K562 (cell line): Measurements from ENCODE around the gene DHX32. TPM values are rescaled to one million over a fixed set of nuclear protein-coding genes. Genes with fewer than 3 reads are reported as not detected.
A peak's percentile ranks its signal among the peaks of the same experiment; 100 is the strongest.

Experiments
- ATAC-seq: fragments of 200-7000 bp; cut with Tn5 transposase; 3 replicates; pipeline ENCODE4 v1.9.1; 2020; ENCODE audit warnings: moderate library complexity
- BruUV-seq: library from RNA; stranded (reverse); fragments of 400-500 nt; replicated peaks from 2 replicates; lab custom pipeline; 2021; lab: Mats Ljungman, UMichigan
- CTCF ChIA-PET: fragments of 300-600 bp; formaldehyde crosslinking; extraction: SDS; loops from one replicate; lab custom pipeline; 2021; ENCODE audit warnings: low intra/inter-chr PET ratio; lab: Yijun Ruan, JAX
- POLR2A ChIA-PET: fragments of 300-600, 350-650 bp; sonication (Branson Sonifier 250); formaldehyde crosslinking; extraction: SDS; loops from one replicate; lab custom pipeline; 2021; ENCODE audit warnings: antibody characterized with exemption, inconsistent platforms; lab: Yijun Ruan, JAX
- DNase-seq, 4 experiments: peaks; one replicate each; pipeline versions ENCODE4 v3.0.0 to v3.0.0-alpha.2; 2011 to 2018; ENCODE audit warnings: low spot score in 3 of 4, mixed read lengths in 3 of 4; ENCODE audit errors: extremely low read depth in 1 of 4
- FAIRE-seq: peaks from 2 replicates; lab custom pipeline; 2011; peaks lifted over from hg19 to GRCh38; lab: Jason Lieb, UNC
- H2AFZ ChIP-seq: 2 replicates; pipeline ENCODE4 v1.6.0; 2011; ENCODE audit warnings: low read depth, low read length, control low read depth, inconsistent platforms
- H3K27ac ChIP-seq: fragments of 200-600 bp; 3 replicates; pipeline ENCODE4 v1.8.0; 2011; ENCODE audit warnings: low read depth, mild to moderate bottlenecking, control low read depth, inconsistent platforms, low read length, moderate library complexity, mixed read lengths; ENCODE audit errors: extremely low read depth
- H3K27me3 ChIP-seq, 2 experiments: fragments of 300-600 bp in 1 of 2; 2 replicates in 1 of 2; 3 replicates in 1 of 2; pipeline versions ENCODE4 v1.6.0 to v1.8.0; 2011; ENCODE audit warnings: inconsistent platforms in 2 of 2, low read length in 2 of 2, mild to moderate bottlenecking in 1 of 2, mixed read lengths in 1 of 2, moderate library complexity in 1 of 2; ENCODE audit not compliant: control insufficient read depth in 2 of 2, insufficient read depth in 2 of 2
- H3K36me3 ChIP-seq: fragments of 300-600 bp; 3 replicates; pipeline ENCODE4 v1.8.0; 2011; ENCODE audit warnings: mild to moderate bottlenecking, low read length, inconsistent platforms; ENCODE audit not compliant: control insufficient read depth, insufficient read depth
- H3K4me1 ChIP-seq, 2 experiments: fragments of 200-600 bp in 1 of 2; replicated peaks in 1 of 2; 2 replicates in 1 of 2; 3 replicates in 1 of 2; pipeline versions ENCODE4 v1.5.1 to v1.8.0; 2011; ENCODE audit warnings: inconsistent platforms in 2 of 2, low read length in 2 of 2, mild to moderate bottlenecking in 1 of 2, mixed read lengths in 1 of 2, moderate library complexity in 1 of 2; ENCODE audit not compliant: control insufficient read depth in 2 of 2, insufficient read depth in 2 of 2
- H3K4me2 ChIP-seq: 2 replicates; pipeline ENCODE4 v1.6.1; 2011; ENCODE audit warnings: low read length, control low read depth, inconsistent platforms, mixed read lengths; ENCODE audit not compliant: insufficient read depth
- H3K4me3 ChIP-seq: fragments of 200-600 bp; sonication (generic), shearing (Covaris generic); 2 replicates; pipeline ENCODE4 v1.5.1; 2016; ENCODE audit warnings: control low read depth, inconsistent platforms
- H3K79me2 ChIP-seq: fragments of 200-600 bp; 3 replicates; pipeline ENCODE4 v1.8.0; 2011; ENCODE audit warnings: low read length, inconsistent platforms; ENCODE audit not compliant: control insufficient read depth, insufficient read depth
- H3K9ac ChIP-seq, 2 experiments: 2 replicates each; pipeline versions ENCODE4 v1.6.0 to v1.6.1; 2011; ENCODE audit warnings: low read depth in 2 of 2, low read length in 2 of 2, control low read depth in 1 of 2, inconsistent platforms in 1 of 2, mild to moderate bottlenecking in 1 of 2, mixed read lengths in 1 of 2; ENCODE audit not compliant: insufficient read depth in 1 of 2
- H3K9me1 ChIP-seq: one replicate; pipeline ENCODE4 v1.6.0; 2011; ENCODE audit warnings: inconsistent platforms, mild to moderate bottlenecking, low read length, moderate library complexity; ENCODE audit not compliant: control insufficient read depth, insufficient read depth
- H3K9me3 ChIP-seq: replicated peaks from 2 replicates; pipeline ENCODE4 v1.5.1; 2011; ENCODE audit warnings: low read depth, low read length, inconsistent platforms; ENCODE audit not compliant: control insufficient read depth, insufficient read depth
- H4K20me1 ChIP-seq: replicated peaks from 2 replicates; pipeline ENCODE4 v1.6.1; 2011; ENCODE audit warnings: low read length, inconsistent platforms, mixed read lengths; ENCODE audit not compliant: control insufficient read depth, insufficient read depth
- GATAD2A ChIP-seq: fragments of 450-650 bp; IDR thresholded peaks from 2 replicates; pipeline ENCODE4 v1.6.1; 2017
- HEY1 ChIP-seq: fragments of 250-450 bp; sonication (Bioruptor Pico); IDR thresholded peaks from 2 replicates; pipeline ENCODE4 v1.5.0; 2020; ENCODE audit warnings: mild to moderate bottlenecking, moderate library complexity, borderline replicate concordance
- KLF10 ChIP-seq: fragments of 250-450 bp; sonication (Bioruptor Pico); IDR thresholded peaks from 2 replicates; pipeline ENCODE4 v1.6.1; 2021; ENCODE audit warnings: matching md5 sums
- MAFG ChIP-seq: fragments of 450-650 bp; conservative IDR thresholded peaks from 2 replicates; pipeline ENCODE4 v1.6.1; 2016; ENCODE audit warnings: missing genetic modification characterization, missing compliant biosample characterization
- NFRKB ChIP-seq: fragments of 450-650 bp; IDR thresholded peaks from 2 replicates; pipeline ENCODE4 v1.6.1; 2016; ENCODE audit warnings: low read depth
- PML ChIP-seq: IDR thresholded peaks from 2 replicates; pipeline ENCODE4 v1.6.1; 2012; ENCODE audit warnings: low read length, inconsistent platforms
- PPARD ChIP-seq: fragments of 250-450 bp; sonication (Bioruptor Pico); IDR thresholded peaks from 2 replicates; pipeline ENCODE4 v1.8.0; 2022; ENCODE audit warnings: inconsistent platforms, mild to moderate bottlenecking, moderate library complexity
- RFX7 ChIP-seq: fragments of 250-450 bp; sonication (Bioruptor Pico); IDR thresholded peaks from 2 replicates; pipeline ENCODE4 v1.5.1; 2021; ENCODE audit warnings: mild to moderate bottlenecking
- SFPQ ChIP-seq: fragments of 200-400 bp; formaldehyde crosslinking; IDR thresholded peaks from 2 replicates; pipeline ENCODE4 v1.6.1; 2017; ENCODE audit warnings: mild to moderate bottlenecking, low read depth, low read length, moderate library complexity
- YY1 ChIP-seq, 3 experiments: IDR thresholded peaks; 2 replicates each; pipeline ENCODE4 v1.6.1; 2011; ENCODE audit warnings: low read length in 2 of 3, mild to moderate bottlenecking in 2 of 3, moderate library complexity in 2 of 3, borderline replicate concordance in 1 of 3, control low read depth in 1 of 3, low read depth in 1 of 3; ENCODE audit not compliant: insufficient read depth in 3 of 3, insufficient replicate concordance in 2 of 3, control insufficient read depth in 1 of 3, insufficient read length in 1 of 3; ENCODE audit errors: extremely low read depth in 1 of 3
- ZBED1 ChIP-seq: IDR thresholded peaks from 2 replicates; pipeline ENCODE4 v1.6.1; 2014
- ZBTB17 ChIP-seq: fragments of 450-650 bp; formaldehyde crosslinking; IDR thresholded peaks from 2 replicates; pipeline ENCODE4 v1.4.0; 2020; ENCODE audit warnings: mild to moderate bottlenecking
- ZNF347 ChIP-seq: fragments of 450-650 bp; formaldehyde crosslinking; IDR thresholded peaks from 2 replicates; pipeline ENCODE4 v1.4.0; 2020; ENCODE audit warnings: low read depth, mild to moderate bottlenecking, moderate library complexity
- ZNF512 ChIP-seq: IDR thresholded peaks from 2 replicates; pipeline ENCODE4 v1.6.1; 2016; ENCODE audit warnings: missing genetic modification characterization, missing compliant biosample characterization
- ZNF589 ChIP-seq: fragments of 200-800 bp; sonication (Bioruptor generic); IDR thresholded peaks from 2 replicates; pipeline ENCODE4 v1.6.1; 2016; ENCODE audit warnings: low read depth, missing genetic modification characterization, missing compliant biosample characterization
- WGBS: fragments of 100-300 bp; shearing (Covaris generic); methylation state at CpG from one replicate; pipeline ENCODE4 v1.1.6; 2016; ENCODE audit warnings: low coverage, mixed read lengths; ENCODE audit not compliant: insufficient coverage; ENCODE audit errors: missing lambda C conversion rate; 5-methylcytosine and 5-hydroxymethylcytosine counted together
- in situ Hi-C: fragments of 300-500 bp; cut with MboI; formaldehyde crosslinking; loops from 4 replicates; pipeline ENCODE4 v1.15.0; 2018; ENCODE audit warnings: inconsistent platforms, mixed read lengths
- intact Hi-C: fragments of 100-400 bp; cut with micrococcal nuclease; formaldehyde crosslinking; loops from 2 replicates; pipeline ENCODE4 v1.14.2; 2022
- polyA plus RNA-seq, 8 experiments: library from polyadenylated mRNA; depleted of rRNA in 4 of 8; stranded (reverse) in 5 of 8; unstranded in 3 of 8; fragments of >200 nt; fragmentation: Nextera tagmentation in 2 of 8; fragmentation: Illumina TruSeq in 1 of 8; extraction: Ambion mirVana in 2 of 8; extraction: Trizol in 1 of 8; gene quantifications; 2 replicates each; pipeline versions ENCODE4 v1.2.1 to v1.2.3, GENCODE V29; 2011 to 2014; ENCODE audit warnings: inconsistent platforms in 1 of 8, missing spikeins in 1 of 8
- total RNA-seq, 7 experiments: library from RNA; depleted of rRNA in 6 of 7; stranded (reverse); fragments of >200 nt in 6 of 7; fragmentation: Illumina TruSeq in 2 of 7; extraction: Trizol in 2 of 7; gene quantifications; 2 replicates each; pipeline versions ENCODE4 v1.2.1 to v1.2.3, GENCODE V29; 2011 to 2021; ENCODE audit warnings: low replicate concordance in 1 of 7
- TF ChIP-seq, protein P1 (sequence below): fragments of 150-350 bp; IDR thresholded peaks from 2 replicates; pipeline ENCODE4 v1.6.1; 2014; ENCODE audit warnings: low read depth, mild to moderate bottlenecking, low read length, borderline replicate concordance

DHX32 gene
- total and polyA plus RNA-seq, 9 of the 15 experiments (the other 6 are each of a cell fraction or from before 2014, with no cell fraction given), result 5.8 to 23.5 (median 17.5) TPM

GRCh38 chr10:125815764-125816163 lies 65.3 kb downstream of the DHX32 start:
- Histone ChIP-seq H3K36me3 (peaks cover 28% of the 10 kb centered on the region), H3K4me2 (peak overlapping the region; percentile 86), H3K4me1 (peaks cover 0 to 37% of the 10 kb centered on the region in 2 experiments; a peak in 4 of 5 replicates), H4K20me1 (no peaks in the 10 kb centered on the region), H3K27ac (peak overlapping the region; percentile 89), H3K9me1 (no peaks in the 10 kb centered on the region), H2AFZ (peak overlapping the region; percentile 47; the same call in 1 of the 2 replicates), H3K79me2 (peaks cover 46% of the 10 kb centered on the region), H3K27me3 (no peaks in the 10 kb centered on the region), H3K9me3 (no peaks in the 10 kb centered on the region), H3K4me3 (peak overlapping the region; percentile 36), H3K9ac (peak overlapping the region; percentile 75 to 84; a peak in 3 of 4 replicates)
- ATAC-seq (peak; percentile 60), FAIRE-seq (peak; percentile 74), DNase-seq (peak; percentile 25 to 58 (median 34))
- in situ Hi-C loops, result no loop called here
- no TSS peak for BruUV-seq
- 0% methylated on average over 1 of the region's 1 CpG for WGBS
- ChIA-PET POLR2A (interaction anchor here (0.8 to 1.6 kb wide), 2 partner anchors 10 to 14 kb away, joined by 3 read pairs; no protein-coding TSS in a partner anchor), CTCF (no interaction called here)
- intact Hi-C loops, result loop anchor here (5.0 kb wide), 1 partner anchor 93 kb away; no protein-coding TSS in a partner anchor
- TF ChIP-seq ZNF589 (CRISPR knock-in tag) (no peak), PPARD (CRISPR knock-in tag) (no peak), ZBTB17 (no peak), ZNF512 (tag) (no peak), NFRKB (0 out of 2 replicates have a peak, but pooled peaks have one; percentile 2), ZNF347 (no peak), RFX7 (CRISPR knock-in tag) (no peak), HEY1 (CRISPR knock-in tag) (no peak), MAFG (tag) (no peak), YY1 (IDR thresholded peaks at IDR 0.05; ENCODE audit: borderline replicate concordance in 1 of 3, control insufficient read depth in 1 of 3, extremely low read depth in 1 of 3, insufficient read depth in 3 of 3, insufficient read length in 1 of 3, insufficient replicate concordance in 2 of 3, low read depth in 1 of 3, low read length in 2 of 3) (peak in 1 of 3 experiments; percentile 17), ZBED1 (no peak), GATAD2A (no peak), SFPQ (no peak), KLF10 (no peak), PML (no peak)
- TF ChIP-seq, protein P1, sequence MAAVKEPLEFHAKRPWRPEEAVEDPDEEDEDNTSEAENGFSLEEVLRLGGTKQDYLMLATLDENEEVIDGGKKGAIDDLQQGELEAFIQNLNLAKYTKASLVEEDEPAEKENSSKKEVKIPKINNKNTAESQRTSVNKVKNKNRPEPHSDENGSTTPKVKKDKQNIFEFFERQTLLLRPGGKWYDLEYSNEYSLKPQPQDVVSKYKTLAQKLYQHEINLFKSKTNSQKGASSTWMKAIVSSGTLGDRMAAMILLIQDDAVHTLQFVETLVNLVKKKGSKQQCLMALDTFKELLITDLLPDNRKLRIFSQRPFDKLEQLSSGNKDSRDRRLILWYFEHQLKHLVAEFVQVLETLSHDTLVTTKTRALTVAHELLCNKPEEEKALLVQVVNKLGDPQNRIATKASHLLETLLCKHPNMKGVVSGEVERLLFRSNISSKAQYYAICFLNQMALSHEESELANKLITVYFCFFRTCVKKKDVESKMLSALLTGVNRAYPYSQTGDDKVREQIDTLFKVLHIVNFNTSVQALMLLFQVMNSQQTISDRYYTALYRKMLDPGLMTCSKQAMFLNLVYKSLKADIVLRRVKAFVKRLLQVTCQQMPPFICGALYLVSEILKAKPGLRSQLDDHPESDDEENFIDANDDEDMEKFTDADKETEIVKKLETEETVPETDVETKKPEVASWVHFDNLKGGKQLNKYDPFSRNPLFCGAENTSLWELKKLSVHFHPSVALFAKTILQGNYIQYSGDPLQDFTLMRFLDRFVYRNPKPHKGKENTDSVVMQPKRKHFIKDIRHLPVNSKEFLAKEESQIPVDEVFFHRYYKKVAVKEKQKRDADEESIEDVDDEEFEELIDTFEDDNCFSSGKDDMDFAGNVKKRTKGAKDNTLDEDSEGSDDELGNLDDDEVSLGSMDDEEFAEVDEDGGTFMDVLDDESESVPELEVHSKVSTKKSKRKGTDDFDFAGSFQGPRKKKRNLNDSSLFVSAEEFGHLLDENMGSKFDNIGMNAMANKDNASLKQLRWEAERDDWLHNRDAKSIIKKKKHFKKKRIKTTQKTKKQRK, result no peak
